C4-2B (cell line): ENCODE measurements around the gene IL23R.

Experiments used
- H3K27ac ChIP-seq: fragments of 450-650 bp; 2 replicates; pipeline ENCODE4 v1.5.1; 2017
- ZFX ChIP-seq: fragments of 450-650 bp; IDR thresholded peaks from 2 replicates; pipeline ENCODE4 v1.6.1; 2017
- TF ChIP-seq, protein P1 (sequence below): fragments of 450-650 bp; conservative IDR thresholded peaks from 2 replicates; pipeline ENCODE4 v1.5.1; 2017; ENCODE audit warnings: mild to moderate bottlenecking

Gene IL23R

DNA sequence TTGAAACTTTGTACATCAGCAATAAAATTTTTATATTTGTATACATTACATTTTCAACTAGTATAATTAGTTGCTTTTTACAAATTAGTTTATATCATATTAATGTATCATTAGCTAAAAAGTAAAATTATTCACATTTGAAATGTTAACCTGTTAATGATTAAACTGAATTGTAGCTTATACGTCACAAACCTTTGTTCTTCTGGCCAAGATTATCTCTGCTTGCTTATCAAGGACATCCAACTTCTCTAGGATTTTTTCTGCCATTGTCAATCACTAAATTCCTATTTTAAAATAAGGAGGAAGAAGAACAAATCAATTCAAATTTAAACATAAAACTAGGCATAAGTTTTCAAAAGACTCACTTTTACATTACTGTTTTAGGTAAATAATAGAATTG is 39.3 kb upstream of the IL23R start:
- no peak for TF ChIP-seq ZFX
- TF ChIP-seq, protein P1, sequence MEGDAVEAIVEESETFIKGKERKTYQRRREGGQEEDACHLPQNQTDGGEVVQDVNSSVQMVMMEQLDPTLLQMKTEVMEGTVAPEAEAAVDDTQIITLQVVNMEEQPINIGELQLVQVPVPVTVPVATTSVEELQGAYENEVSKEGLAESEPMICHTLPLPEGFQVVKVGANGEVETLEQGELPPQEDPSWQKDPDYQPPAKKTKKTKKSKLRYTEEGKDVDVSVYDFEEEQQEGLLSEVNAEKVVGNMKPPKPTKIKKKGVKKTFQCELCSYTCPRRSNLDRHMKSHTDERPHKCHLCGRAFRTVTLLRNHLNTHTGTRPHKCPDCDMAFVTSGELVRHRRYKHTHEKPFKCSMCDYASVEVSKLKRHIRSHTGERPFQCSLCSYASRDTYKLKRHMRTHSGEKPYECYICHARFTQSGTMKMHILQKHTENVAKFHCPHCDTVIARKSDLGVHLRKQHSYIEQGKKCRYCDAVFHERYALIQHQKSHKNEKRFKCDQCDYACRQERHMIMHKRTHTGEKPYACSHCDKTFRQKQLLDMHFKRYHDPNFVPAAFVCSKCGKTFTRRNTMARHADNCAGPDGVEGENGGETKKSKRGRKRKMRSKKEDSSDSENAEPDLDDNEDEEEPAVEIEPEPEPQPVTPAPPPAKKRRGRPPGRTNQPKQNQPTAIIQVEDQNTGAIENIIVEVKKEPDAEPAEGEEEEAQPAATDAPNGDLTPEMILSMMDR: no peak
- H3K27ac ChIP-seq: no peak overlapping the region

DNA sequence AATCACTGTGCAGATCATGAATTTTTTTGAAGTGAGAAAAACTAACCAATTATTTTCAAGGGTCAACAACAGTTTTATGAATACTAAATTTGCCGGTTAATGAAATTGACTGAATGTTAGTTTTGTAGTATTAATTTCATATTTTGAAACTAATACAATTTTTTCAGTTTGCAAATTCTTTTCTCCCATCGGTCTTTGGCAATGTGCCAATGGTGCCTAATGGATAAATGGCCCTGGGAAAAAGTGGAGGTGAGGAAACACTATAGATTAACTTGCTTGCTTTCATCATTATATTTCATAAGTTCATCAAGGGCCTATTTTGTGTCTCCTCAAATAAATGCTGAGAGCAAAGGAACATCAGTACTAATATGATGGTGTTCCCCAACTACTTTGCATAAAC is 35.6 kb upstream of the IL23R start:
- H3K27ac ChIP-seq: no peak overlapping the region
- TF ChIP-seq, protein P1: no peak
- TF ChIP-seq ZFX: no peak

- no peak for TF ChIP-seq ZFX
- TF ChIP-seq, protein P1: no peak
- H3K27ac ChIP-seq: no peak overlapping the region
Observed at GRCh38 chr1:67133177-67133576, 33.1 kb upstream of the IL23R start.

- H3K27ac ChIP-seq: no peak within 1 kb of the TSS
- TF ChIP-seq, protein P1: no peak
- TF ChIP-seq ZFX: no peak
Observed at GRCh38 chr1:67134695-67135094, 31.6 kb upstream of the IL23R start, which contains the start of gene C1orf141. Gene C1orf141 (minus strand): TSS chr1:67134970. CDS start chr1:67127240, 7,730 bp downstream.

- no peak overlapping the region for H3K27ac ChIP-seq
- TF ChIP-seq, protein P1: no peak
- no peak for TF ChIP-seq ZFX
Observed at GRCh38 chr1:67135354-67135753, 30.9 kb upstream of the IL23R start.

- no peak overlapping the region for H3K27ac ChIP-seq
- TF ChIP-seq, protein P1: no peak
- no peak for TF ChIP-seq ZFX
Observed at GRCh38 chr1:67137307-67137753, 28.9 kb upstream of the IL23R start.

DNA sequence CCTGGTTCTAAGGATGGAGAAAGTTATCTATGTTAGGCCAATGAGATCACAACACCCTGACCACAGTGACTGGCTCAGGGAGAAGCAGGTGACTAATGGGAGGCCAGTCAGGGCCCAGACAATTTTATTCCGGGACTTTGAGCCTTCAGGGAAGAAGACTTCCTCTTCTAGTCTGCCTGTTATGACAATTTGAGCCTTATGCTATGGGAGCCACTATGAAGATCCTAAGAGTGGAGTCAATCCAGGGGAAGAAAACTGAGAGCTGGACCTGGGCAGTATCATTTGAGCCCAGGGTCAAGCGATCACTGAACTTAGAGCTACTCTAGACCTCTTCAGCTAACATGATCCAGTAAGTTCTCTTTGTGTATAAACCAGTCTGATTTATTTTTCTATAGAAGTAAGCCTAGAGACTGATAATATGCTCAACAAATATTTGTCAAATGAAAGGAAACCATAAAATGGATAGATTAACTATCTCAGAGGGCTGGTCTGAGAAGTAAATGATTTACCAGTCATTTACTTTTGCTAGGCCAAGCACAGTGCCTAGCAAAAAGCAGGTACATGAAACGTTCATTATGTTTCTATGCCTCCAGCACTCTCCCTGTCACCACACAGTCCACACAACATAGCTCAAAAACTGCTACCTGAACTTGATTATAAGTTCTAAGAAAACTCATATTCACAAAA is 27.3 kb upstream of the IL23R start:
- no peak overlapping the region for H3K27ac ChIP-seq
- TF ChIP-seq, protein P1: no peak
- no peak for TF ChIP-seq ZFX
